GM03348 (cell line): ENCODE data around the gene CCM2.
"Not testable (repeated sequence)": the region's sequence is repeated elsewhere in the genome, so short reads cannot be mapped to it uniquely, and the experiment has no call there.

Source experiments
- DNase-seq: peaks from one replicate; pipeline ENCODE4 v3.0.0; 2012; ENCODE audit warnings: low spot score

The CCM2 gene

GRCh38 chr7:45034710-45035109 is 34.7 kb downstream of the CCM2 start:
- DNase-seq: not testable (repeated sequence)

GRCh38 chr7:45035371-45035770 is 35.4 kb downstream of the CCM2 start:
- no peak for DNase-seq

GRCh38 chr7:45035893-45036292 is 35.9 kb downstream of the CCM2 start:
- DNase-seq: no peak

GRCh38 chr7:45036317-45036716 is 36.3 kb downstream of the CCM2 start:
- DNase-seq: no peak

GRCh38 chr7:45036796-45037195 is 36.8 kb downstream of the CCM2 start:
- no peak for DNase-seq

- no peak for DNase-seq
Measured at GRCh38 chr7:45037876-45038275, 37.9 kb downstream of the CCM2 start.

- DNase-seq: no peak
Measured at GRCh38 chr7:45039106-45039505, 39.1 kb downstream of the CCM2 start.

GRCh38 chr7:45044338-45044737 is 44.3 kb downstream of the CCM2 start:
- DNase-seq: no peak

- DNase-seq: no peak
Measured at GRCh38 chr7:45048748-45049147, 48.7 kb downstream of the CCM2 start.

- no peak for DNase-seq
Measured at GRCh38 chr7:45050198-45050597, 50.2 kb downstream of the CCM2 start.

- no peak for DNase-seq
Measured at GRCh38 chr7:45052011-45052410, 52.0 kb downstream of the CCM2 start.

GRCh38 chr7:45053401-45053800 is 53.4 kb downstream of the CCM2 start:
- DNase-seq: no peak

- no peak for DNase-seq
Measured at GRCh38 chr7:45053941-45054340, 53.9 kb downstream of the CCM2 start.

- DNase-seq: no peak
Measured at GRCh38 chr7:45054442-45054841, 54.4 kb downstream of the CCM2 start.

- no peak for DNase-seq
Measured at GRCh38 chr7:45055016-45055415, 55.0 kb downstream of the CCM2 start.

- DNase-seq: no peak
Measured at GRCh38 chr7:45055594-45056219, 55.7 kb downstream of the CCM2 start.

GRCh38 chr7:45057878-45058277 is 57.9 kb downstream of the CCM2 start:
- DNase-seq: no peak

GRCh38 chr7:45060295-45060694 is 60.3 kb downstream of the CCM2 start:
- no peak for DNase-seq

GRCh38 chr7:45061352-45061751 is 61.4 kb downstream of the CCM2 start:
- DNase-seq: no peak

- no peak for DNase-seq
Measured at GRCh38 chr7:45061806-45062425, 61.9 kb downstream of the CCM2 start.

- DNase-seq: no peak
Measured at GRCh38 chr7:45064047-45064725, 64.2 kb downstream of the CCM2 start.

GRCh38 chr7:45065031-45065995 is 65.3 kb downstream of the CCM2 start:
- DNase-seq: no peak
